ENCODE results near the gene CLRN2.

DNA sequence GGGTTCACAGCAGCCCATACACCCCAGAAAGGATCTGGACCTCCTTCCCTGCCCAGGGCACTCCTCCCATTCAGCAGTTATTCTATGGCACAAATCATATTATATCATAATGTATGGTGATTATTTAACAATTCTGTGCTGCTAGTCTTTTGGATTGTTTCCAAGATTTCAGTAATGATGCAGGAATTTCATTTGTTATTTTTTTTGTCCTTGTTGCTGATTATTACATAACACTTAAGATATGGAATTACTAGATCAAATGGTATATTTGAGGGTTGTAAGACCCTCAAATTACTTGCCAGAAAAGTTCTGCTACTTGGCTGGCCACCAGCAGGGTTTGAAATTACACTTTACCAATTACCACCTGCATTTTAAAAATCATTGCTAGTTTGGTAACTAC, 39.5 kb upstream of the CLRN2 start:
- TF ChIP-seq, protein P1, sequence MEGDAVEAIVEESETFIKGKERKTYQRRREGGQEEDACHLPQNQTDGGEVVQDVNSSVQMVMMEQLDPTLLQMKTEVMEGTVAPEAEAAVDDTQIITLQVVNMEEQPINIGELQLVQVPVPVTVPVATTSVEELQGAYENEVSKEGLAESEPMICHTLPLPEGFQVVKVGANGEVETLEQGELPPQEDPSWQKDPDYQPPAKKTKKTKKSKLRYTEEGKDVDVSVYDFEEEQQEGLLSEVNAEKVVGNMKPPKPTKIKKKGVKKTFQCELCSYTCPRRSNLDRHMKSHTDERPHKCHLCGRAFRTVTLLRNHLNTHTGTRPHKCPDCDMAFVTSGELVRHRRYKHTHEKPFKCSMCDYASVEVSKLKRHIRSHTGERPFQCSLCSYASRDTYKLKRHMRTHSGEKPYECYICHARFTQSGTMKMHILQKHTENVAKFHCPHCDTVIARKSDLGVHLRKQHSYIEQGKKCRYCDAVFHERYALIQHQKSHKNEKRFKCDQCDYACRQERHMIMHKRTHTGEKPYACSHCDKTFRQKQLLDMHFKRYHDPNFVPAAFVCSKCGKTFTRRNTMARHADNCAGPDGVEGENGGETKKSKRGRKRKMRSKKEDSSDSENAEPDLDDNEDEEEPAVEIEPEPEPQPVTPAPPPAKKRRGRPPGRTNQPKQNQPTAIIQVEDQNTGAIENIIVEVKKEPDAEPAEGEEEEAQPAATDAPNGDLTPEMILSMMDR (conservative IDR thresholded peaks at IDR 0.05; ENCODE audit: low read length): no peak
- no peak for TF ChIP-seq EZH2phosphoT487 (IDR thresholded peaks at IDR 0.05; ENCODE audit: borderline replicate concordance)
